ENCODE data around the gene CDK14. TPM values are rescaled to one million over a fixed set of nuclear protein-coding genes. Genes with fewer than 3 reads are reported as not detected.

CDK14 gene
- total RNA-seq, 1 donor from 2014 or later, result 77.9 TPM

- FAIRE-seq (no peak), DNase-seq (ENCODE audit: low spot score in 2 of 2) (no peak)
Observed at GRCh38 chr7:90931986-90932916, 336.1 kb downstream of the CDK14 start.

GRCh38 chr7:90933041-90933440 lies 336.9 kb downstream of the CDK14 start:
- FAIRE-seq (no peak), DNase-seq (ENCODE audit: low spot score in 2 of 2) (no peak)

GRCh38 chr7:90933984-90934383 lies 337.9 kb downstream of the CDK14 start:
- FAIRE-seq (no peak), DNase-seq (ENCODE audit: low spot score in 2 of 2) (no peak)

GRCh38 chr7:90938371-90938770 lies 342.2 kb downstream of the CDK14 start:
- DNase-seq (ENCODE audit: low spot score in 2 of 2), result no peak
- FAIRE-seq, result no peak

GRCh38 chr7:90939666-90940065 lies 343.5 kb downstream of the CDK14 start:
- no peak for FAIRE-seq
- no peak for DNase-seq (ENCODE audit: low spot score in 2 of 2)

GRCh38 chr7:90944021-90944420 lies 347.9 kb downstream of the CDK14 start:
- no peak for DNase-seq (ENCODE audit: low spot score in 2 of 2)
- no peak for FAIRE-seq

GRCh38 chr7:90945104-90945787 lies 349.1 kb downstream of the CDK14 start:
- FAIRE-seq (no peak), DNase-seq (ENCODE audit: low spot score in 2 of 2) (no peak)

GRCh38 chr7:90946730-90947501 lies 350.8 kb downstream of the CDK14 start:
- DNase-seq (ENCODE audit: low spot score in 2 of 2) (no peak), FAIRE-seq (no peak)

GRCh38 chr7:90948085-90948484 lies 352.0 kb downstream of the CDK14 start:
- no peak for DNase-seq (ENCODE audit: low spot score in 2 of 2)
- no peak for FAIRE-seq

GRCh38 chr7:90951229-90951628 lies 355.1 kb downstream of the CDK14 start:
- FAIRE-seq, result no peak
- DNase-seq (ENCODE audit: low spot score in 2 of 2), result no peak

- DNase-seq (ENCODE audit: low spot score in 2 of 2) (no peak), FAIRE-seq (no peak)
Observed at GRCh38 chr7:90951986-90952954, 356.1 kb downstream of the CDK14 start.

GRCh38 chr7:90955641-90956207 lies 359.6 kb downstream of the CDK14 start:
- no peak for FAIRE-seq
- no peak for DNase-seq (ENCODE audit: low spot score in 2 of 2)

- no peak for DNase-seq (ENCODE audit: low spot score in 2 of 2)
- FAIRE-seq, result no peak
Observed at GRCh38 chr7:90957883-90958282, 361.8 kb downstream of the CDK14 start.

GRCh38 chr7:90958647-90959046 lies 362.5 kb downstream of the CDK14 start:
- DNase-seq (ENCODE audit: low spot score in 2 of 2) (no peak), FAIRE-seq (no peak)

- DNase-seq (ENCODE audit: low spot score in 2 of 2) (no peak), FAIRE-seq (no peak)
Observed at GRCh38 chr7:90961037-90961725, 365.1 kb downstream of the CDK14 start.

GRCh38 chr7:90965211-90965610 lies 369.1 kb downstream of the CDK14 start:
- FAIRE-seq (no peak), DNase-seq (ENCODE audit: low spot score in 2 of 2) (no peak)

GRCh38 chr7:90966346-90966745 lies 370.2 kb downstream of the CDK14 start:
- no peak for DNase-seq (ENCODE audit: low spot score in 2 of 2)
- FAIRE-seq, result no peak

GRCh38 chr7:90968871-90969270 lies 372.8 kb downstream of the CDK14 start:
- FAIRE-seq (no peak), DNase-seq (ENCODE audit: low spot score in 2 of 2) (no peak)
